NCI-H2171 treated with DMSO at 0.1 percent for 48 hours (cell line): Measurements from ENCODE around the gene CYP11A1.

ENCODE experiments used
- DNase-seq: peaks from one replicate; lab custom pipeline; 2025; lab: John Stamatoyannopoulos, UW

Gene CYP11A1

DNA sequence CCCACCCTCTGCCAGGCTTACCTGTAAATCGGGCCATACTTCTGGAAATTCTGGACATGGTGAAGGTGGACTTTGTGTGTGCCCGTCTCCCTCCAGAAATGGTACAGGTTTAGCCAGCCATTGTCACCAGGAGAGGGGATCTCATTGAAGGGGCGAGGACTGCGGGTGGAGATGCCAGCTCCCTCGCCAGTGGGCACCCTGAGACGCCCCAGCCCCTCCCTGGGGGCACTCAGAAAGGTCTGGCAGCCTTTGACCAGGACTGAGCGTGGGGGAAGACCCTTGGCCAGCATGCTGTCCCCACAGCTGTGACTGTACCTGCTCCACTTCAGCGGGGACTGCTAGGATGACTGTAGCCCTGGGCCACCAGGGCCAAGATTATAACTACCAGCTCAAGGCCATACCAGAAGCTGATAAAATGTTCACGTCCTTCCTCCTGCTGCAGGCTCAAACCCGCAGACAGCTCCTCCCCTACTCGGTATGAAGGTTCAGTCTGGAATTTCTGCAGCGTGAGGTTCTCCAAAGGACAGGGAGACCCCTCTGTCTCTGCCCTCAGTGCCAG is at the start of gene CYP11A1:
TSS of gene CYP11A1 (minus strand) at position 351 of the 559 bp plus-strand sequence. CDS start at position 290, 61 bp downstream.
- no peak for DNase-seq

DNA sequence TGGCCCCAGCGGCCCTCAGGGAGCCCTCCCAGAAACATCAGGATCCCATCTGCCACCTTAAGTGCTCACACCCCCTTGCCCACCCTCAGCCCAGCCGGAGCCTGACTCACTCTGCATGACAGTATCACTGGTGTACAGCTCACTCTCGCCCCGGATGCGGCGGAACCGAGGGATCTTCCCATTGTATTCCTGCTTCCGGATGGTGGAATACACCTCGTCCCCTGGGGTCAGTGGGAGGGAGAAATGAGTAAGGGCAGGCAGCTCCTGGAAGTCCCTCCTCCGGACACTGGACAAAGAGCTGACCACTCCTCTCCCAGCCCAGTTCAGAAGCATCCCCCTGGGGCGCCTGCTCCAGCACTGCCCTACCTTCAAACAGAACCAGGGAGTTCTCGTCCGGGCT is 49.8 kb upstream of the CYP11A1 start:
- DNase-seq: peak; percentile 39

DNA sequence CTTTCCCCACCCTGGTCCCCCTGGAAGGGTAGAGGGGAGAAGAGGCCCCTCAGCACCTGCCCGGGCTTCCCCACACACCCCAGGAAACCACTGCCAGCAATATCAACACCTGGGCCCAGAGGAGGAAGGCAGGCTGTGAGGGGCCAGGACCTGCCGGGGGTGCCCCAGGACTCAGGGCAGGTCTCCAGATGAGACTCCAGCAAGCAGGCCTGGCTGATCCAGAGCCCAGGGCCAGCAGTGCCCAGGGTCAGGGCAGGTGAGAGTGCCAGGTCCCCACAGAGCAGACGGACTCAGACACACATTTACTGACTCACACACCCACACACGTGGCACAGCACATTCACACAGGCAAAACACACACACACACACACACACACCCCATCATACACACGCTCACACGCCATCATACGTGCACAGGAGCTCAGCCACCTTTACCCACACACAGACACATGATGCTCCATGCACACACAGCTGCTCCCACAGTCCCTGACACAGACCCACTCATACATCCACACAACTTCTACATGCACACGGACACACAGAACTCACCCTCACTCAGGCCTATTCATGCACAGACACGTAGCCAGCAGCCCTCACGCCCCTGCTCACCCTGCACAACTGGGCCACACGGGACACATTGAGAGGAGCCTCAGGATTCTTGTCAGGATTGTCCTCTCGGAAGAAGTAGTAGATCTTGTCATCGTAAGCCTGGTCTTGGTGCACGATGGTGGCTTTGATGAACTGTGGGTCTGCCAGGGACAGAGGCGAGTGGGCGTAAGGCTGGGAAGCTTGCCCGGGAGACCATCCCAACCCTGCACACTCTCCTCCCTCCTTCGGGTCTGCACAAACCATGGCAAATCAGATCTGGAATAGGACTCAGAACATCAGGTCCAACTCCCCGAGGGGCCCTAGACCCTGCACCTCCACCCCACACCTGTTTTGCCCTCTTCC is 48.8 kb upstream of the CYP11A1 start:
- DNase-seq: no peak

GRCh38 chr15:74414603-74415338 is 47.3 kb upstream of the CYP11A1 start:
- peak; percentile 80 for DNase-seq

DNA sequence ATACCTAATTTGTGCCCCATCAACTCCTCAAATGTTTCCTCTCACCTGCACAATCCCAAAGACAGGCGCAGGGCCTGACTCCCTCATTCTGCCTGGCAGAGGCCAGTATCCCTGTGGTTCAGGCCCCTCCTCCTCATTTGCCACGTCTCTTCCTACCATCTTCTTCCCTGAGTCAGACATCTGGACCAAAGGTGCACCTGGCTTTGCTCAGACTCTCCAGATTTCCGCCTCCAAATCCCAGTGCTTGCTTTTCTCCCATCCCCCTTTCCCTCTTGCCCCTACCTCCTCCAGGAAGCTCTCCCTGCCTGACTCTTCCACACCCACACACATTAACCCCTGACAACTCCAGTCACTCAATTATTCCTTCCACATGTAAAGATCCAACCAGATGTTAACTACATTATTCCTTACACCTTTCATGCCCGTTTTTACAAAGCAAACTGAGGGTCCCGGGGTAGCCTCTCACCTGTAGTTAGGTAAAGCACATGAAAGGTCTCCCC is 46.7 kb upstream of the CYP11A1 start:
- no peak for DNase-seq

- no peak for DNase-seq
These were observed 46.1 kb upstream of the CYP11A1 start for GRCh38 chr15:74413350-74414080.

GRCh38 chr15:74412159-74412558 is 44.7 kb upstream of the CYP11A1 start:
- no peak for DNase-seq

- no peak for DNase-seq
These were observed 44.2 kb upstream of the CYP11A1 start for GRCh38 chr15:74411686-74412085.

GRCh38 chr15:74410502-74410901 is 43.1 kb upstream of the CYP11A1 start:
- DNase-seq: no peak

DNA sequence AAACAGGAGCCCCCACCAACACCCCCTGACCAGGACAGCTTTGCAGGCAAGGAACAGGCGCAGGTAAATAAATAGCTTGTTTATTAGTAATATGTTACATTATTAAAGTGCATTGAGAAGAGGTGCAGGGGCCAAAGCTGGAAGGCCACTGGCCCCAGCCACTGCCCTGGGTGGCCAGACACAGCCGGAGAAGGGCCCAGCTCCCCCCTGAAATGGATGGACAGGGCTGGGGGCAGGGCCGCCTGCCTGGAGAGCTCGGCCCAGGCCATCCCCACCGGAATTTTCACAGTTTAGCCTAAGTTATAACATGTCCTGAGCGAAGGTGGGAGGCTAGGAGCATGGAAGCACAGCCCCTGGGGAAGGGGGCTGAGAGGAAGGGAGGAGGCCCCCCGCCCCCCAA is 41.8 kb upstream of the CYP11A1 start:
- DNase-seq: no peak

- DNase-seq: no peak
These were observed 41.4 kb upstream of the CYP11A1 start for GRCh38 chr15:74408815-74409214.

DNA sequence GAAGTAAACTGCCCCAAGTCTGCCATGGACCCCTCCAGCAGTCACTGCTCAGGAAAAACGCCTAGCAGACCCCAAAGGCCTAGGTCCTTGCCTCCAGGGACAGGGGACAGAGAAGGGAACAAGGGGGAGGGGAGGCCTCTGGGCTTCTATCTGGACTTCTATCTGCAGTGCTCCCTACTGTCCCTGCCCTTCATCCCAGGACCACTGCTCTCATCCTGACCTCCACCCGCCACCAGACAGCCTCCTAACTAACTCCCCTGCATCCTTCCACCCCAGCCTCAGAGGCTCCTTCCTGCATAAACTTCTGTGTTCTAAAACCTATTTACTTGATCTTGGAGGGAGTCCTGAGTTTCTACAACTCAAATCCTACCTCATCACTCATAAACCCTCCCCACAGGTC is 40.9 kb upstream of the CYP11A1 start:
- no peak for DNase-seq

DNA sequence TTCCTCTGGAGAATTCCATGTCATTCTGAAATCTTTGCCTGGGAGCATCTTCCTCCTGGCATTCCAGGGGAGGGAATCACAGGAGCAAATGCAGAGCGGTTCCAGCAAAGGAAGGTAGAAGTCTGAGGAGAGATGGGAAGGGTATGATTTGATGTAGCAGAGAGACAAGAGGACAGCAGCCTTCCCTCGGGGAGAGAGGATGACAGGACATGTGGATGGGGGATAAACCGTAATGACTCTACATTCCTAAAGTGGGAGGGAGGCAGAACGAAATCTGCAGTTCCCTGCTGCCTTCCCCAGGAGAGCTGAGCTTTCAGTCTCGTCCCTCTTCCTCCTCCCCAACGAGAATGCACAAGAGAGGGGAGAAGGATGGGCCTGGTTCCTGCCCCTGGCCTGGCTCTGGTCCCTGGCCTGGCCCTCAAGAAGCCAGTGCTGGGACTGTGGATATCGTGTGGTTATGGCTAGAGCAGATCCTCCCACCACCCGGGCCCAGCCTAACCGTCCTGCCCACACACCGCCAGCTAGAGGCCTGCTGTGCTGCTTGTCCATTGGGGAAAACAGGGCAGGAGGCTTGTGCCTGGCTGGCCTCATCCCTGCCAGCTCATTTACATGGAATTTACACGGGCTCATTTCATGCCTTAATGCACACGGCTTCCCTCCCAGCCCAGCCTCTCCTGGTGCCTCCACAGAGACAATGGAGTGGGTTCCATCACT is 39.7 kb upstream of the CYP11A1 start:
- no peak for DNase-seq

DNA sequence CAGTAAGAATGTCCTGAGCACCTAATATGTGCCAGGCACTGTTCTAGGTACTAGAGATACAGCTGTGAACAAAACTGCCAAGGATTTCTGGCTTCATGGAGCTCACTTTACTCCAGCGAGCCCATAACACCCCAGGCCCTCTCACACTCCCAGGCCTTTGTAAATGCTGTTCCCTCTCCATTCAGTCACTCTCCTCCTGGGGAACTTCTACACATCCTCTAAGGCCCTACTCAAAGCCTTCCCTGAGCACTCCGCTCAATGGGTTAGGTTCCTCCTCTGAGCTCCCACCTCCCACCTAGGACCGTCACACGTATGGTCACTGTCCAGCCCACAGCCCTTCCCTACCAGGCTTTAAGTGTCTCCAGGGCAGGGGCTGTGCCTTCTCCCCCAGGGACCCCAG is 39.1 kb upstream of the CYP11A1 start:
- no peak for DNase-seq

GRCh38 chr15:74405823-74406222 is 38.4 kb upstream of the CYP11A1 start:
- no peak for DNase-seq

- DNase-seq: no peak
These were observed 36.6 kb upstream of the CYP11A1 start for GRCh38 chr15:74403991-74404563.

GRCh38 chr15:74403588-74403919 is 36.1 kb upstream of the CYP11A1 start:
- no peak for DNase-seq

DNA sequence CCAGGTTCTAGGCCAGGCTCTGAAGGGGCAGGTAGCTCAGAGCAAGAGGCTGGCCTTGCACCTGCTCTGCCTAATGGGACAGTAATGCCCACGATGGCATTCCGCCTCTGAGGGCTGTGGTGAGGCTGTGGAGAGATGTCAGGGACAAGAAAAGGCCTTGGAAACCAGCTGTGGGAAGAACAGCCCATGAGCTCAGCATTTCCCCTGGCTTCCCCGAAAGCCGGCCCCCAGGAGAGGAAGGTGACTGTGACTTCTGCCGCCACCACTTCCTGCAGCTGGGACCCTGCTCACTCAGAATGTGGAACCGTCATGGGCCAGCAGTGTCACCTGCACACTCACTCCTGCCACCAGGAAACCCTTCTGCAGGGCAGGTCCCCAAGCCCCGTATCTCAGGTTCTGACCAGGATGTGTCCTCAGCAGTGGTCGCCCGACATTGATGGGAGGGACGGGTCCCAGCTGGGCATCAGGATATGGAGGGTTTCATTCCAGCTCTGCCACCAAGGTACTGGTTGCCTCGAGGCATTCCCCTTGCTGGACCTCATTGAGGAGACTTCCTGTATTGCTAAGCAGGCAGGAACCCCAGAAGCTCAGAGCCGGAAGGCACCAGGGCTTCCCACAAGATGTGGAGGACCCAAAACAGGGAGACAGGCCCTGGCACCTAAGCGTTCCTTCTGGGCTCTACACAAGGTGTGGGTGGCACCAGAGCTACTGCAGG is 35.6 kb upstream of the CYP11A1 start:
- no peak for DNase-seq

DNA sequence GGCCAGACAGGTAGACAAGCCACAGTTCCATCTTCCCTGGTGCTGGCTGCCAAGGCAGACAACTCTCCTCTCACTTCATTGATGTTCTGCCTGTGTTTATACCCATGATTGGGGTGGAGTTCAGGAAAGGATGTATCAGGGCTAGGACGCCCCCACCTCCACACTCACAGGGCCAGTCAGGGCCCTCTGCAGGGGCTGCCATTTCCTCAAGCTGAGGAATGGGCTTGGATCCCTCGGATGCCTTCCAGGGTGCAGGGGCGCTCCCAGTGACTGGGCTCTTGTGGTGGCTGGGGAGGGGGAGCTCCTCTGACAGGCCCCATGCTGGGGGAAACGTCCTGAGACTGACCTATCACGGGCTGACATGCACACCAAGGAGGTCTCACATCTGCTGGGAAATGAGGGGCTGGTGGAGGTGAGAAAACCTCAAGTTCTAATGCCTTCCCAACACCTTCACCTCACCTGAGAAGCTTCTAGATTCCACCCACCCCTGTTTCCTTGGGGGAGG is 34.9 kb upstream of the CYP11A1 start:
- DNase-seq: no peak
